Pulmonary artery endothelial cell (primary cell): ENCODE data around the gene RHOD. TPM values are rescaled to one million over a fixed set of nuclear protein-coding genes. Genes with fewer than 3 reads are reported as not detected.

Source experiments
- DNase-seq: peaks from one replicate; pipeline ENCODE4 v3.0.0-alpha.2; 2011; ENCODE audit warnings: low read depth, low spot score
- total RNA-seq: library from RNA; depleted of rRNA; stranded (reverse); fragments of >200 nt; gene quantifications from 2 replicates; pipeline ENCODE4 v1.2.3, GENCODE V29; 2014

Gene RHOD
- total RNA-seq, 1 donor from 2014 or later, result 4.2 TPM

GRCh38 chr11:67059671-67060070, 3.0 kb downstream of the RHOD start:
- no peak for DNase-seq

DNA sequence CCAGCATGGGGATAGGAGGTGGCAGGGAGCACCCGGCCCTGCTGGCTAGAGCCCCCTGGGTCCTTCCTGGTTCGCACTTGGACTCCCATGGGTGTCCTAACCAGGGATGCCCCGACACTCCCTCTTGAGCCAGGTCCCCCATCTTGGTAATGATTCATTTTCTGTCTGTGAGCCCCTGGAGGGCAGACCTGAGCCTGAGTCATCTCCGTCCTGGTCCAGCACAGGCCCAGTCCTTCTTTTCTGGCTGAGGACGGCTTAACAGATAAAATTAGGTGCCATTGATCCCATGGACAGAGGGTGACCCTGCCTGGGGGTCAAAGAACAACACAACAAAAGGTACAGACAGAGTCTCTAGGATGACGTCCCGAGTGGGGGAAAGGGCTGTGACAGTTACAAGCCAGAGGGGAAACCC, 3.5 kb downstream of the RHOD start:
- DNase-seq, result no peak

DNA sequence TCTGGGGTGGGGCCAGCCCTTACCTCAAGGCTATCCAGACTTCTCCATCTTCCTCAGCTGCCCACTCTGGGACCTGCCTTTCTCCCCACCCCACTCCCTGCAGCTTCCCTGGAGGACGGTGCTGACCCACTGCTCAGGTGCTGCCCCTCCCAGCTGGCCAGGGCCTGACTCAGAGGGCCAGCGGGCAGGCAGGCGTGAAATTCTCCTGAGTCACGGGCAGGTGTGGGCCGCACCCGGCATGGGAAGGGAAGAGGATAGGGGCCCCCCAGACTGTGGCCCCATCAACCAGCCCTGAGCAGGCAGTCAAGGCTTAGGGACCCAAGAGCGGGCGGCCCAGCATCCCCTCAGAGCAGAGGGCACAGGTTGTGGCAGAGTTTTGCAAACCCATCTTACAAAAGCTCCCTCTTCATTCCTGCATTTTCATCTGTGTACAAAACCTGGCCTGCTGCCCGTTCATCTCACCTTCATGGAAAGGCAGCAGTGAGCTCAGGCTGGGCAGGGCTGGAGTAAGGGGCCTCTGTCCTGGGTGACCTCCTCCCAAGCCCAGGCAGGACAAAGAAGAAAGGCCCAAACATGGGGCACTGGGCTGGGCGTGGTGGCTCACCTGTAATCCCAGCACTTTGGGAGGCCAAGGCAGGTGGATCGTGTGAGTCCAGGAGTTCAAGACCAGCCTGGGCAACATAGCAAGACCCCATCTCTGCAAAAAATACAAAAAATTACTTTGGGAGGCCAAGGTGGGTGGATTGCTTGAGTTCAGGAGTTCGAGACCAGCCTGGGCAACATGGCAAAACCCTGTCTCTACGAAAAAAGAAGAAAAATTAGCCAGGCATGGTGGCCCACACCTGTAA, 6.1 kb downstream of the RHOD start:
- no peak for DNase-seq

DNA sequence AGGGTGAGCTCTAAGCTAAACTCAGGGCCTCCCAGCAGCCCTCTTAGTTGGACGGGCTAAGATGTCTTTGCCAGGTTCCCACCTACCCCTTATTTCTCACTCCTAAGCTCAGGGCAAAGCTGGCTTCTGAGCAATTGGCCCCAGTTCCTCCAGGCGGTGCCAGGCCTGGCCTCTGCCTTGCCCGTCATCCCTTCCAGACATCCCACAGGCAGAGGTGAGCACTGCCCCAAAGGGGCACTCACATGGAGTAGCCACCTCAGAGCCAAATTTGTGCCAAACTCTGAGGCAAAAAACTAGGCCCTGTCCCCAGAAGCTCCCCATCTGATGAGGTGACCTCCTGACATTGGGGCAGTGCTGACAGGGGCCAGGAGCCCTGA, 9.7 kb downstream of the RHOD start:
- no peak for DNase-seq

GRCh38 chr11:67071420-67072284, 15.0 kb downstream of the RHOD start:
- peak; percentile 35 for DNase-seq

DNA sequence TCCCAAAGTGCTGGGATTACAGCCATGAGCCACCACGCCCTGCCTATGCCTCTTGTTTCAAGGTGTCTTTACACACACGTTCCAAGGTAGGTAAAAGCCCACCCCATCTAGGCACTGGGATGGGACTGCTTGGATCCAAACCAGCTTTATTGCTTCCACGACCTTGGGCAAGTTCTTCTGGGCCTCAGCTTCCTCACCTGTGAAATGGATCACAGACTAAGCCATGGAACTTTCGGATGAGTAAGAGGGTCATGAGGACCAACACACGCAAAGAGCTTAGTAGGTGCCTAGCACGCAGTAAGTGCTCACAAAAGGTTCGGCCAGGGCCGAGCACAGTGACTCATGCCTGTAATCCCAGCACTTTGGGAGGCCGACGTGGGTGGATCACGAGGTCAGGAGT, 15.6 kb downstream of the RHOD start:
- no peak for DNase-seq

DNA sequence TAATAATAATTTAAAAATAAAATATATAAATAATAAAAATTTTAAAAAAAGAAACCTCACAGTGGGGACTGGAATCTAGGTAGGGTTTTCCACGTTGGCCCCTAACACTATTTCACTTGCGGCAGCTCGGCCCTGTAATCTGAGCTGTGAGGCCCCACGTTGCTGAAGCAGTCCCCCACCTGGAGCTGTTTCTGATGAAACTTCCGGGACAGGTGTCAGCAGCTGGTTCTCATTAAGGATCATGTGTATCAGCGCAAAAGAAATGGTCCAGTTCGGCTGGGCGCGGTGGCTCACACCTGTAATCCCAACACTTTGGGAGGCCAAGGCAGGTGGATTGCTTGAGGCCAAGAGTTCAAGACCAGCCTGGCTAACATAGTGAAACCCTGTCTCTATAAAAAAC, 17.3 kb downstream of the RHOD start:
- no peak for DNase-seq

GRCh38 chr11:67076202-67076601, 19.6 kb downstream of the RHOD start:
- DNase-seq, result no peak

GRCh38 chr11:67079065-67079705, 22.5 kb downstream of the RHOD start:
- DNase-seq, result no peak

DNA sequence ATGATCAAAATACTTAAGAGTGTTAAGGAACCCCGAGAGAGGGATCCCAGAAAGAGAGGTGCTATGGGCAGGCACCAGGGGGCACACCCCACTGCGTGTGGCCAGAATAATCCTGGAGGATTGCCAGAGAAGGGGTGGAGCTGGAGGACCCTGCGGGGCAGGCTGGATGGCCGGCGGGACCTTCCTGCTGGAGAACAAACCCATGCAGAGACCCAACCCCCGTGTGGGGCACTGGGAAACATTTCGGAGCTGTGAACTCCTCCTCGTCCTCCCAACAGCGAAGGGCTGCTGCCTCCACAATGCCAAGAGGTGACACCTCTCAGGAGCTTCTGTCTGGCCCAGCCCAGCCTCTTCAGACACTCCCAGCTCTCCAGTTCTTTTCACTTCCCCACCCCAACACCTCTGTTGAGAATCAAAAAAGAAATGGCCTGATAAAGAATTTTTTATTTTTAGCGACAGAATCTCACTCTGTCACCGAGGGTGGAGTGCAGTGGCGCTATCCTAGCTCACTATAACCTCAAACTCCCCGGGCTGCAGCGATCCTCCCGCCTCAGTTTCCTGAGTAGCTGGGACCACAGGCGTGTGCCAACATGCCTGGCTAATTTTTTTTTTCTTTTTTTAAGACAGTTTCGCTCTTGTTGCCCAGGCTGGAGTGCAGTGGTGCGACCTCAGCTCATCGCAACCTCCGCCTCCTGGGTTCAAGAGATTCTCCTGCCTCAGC, 25.6 kb downstream of the RHOD start:
- DNase-seq, result no peak

- no peak for DNase-seq
Measured at GRCh38 chr11:67083786-67084366, 27.2 kb downstream of the RHOD start.

- no peak for DNase-seq
Measured at GRCh38 chr11:67085617-67086016, 29.0 kb downstream of the RHOD start.

GRCh38 chr11:67090717-67091116, 34.1 kb downstream of the RHOD start:
- no peak for DNase-seq

DNA sequence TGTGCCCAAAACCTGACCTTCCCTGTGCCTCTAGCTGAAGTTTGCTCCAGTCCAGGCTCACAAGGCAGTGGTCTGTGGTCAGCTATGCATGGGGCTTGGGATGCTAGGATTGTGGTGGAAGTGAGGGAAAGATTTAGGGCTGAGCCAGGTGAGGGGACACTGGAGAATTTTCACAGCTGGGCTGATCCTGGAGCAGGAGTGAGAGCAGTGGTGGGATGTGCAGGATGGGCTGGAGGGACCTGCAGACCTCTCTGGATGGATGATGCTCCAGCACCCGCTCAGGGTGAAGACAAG, 38.5 kb downstream of the RHOD start:
- DNase-seq, result no peak

GRCh38 chr11:67098799-67099429, 42.3 kb downstream of the RHOD start:
- DNase-seq, result no peak

DNA sequence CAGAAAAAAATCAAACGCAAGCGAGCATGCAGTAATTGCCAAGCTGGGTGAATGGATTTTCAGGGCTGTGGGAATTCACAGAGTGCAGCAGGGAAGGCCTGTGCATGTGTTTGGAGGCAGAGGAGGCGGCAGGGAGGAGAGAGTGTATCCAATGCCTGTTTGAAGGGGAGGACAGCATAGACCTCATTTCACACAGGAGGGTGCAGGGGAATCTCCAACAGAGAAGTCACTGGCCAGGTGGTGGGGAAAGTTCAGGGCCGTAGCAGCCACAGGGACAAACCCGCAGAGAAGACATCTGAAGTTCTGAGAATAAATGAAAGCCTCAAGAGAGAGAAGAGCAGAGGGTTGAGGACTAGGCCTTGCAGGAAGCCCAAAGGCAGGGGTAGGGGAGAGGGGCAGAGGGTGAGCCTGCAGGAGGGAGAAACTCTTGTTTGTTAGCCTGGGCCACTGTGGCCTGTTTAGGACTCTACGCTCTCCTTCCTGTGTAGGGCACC, 43.2 kb downstream of the RHOD start:
- DNase-seq, result no peak

DNA sequence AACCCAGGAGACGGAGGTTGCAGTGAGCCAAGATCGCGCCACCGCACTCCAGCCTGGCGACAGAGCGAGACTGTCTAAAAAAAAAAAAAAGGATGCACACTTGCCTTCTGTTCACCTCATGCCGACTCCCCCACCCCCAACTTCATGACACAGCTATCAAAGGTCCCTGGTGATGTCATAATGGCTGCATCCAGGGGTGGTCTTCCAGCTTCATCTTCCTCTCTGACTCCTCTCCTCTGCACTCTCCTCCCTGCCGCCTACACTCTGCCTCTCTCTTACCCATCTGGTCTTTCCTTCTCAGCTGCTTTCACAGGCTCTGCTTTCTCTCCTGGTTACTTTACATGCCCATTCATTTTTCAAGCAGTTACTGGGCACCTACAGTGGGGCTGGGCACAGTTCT, 46.0 kb downstream of the RHOD start:
- DNase-seq, result no peak

- DNase-seq, result no peak
Measured at GRCh38 chr11:67105964-67106363, 49.3 kb downstream of the RHOD start.

- DNase-seq, result no peak
Measured at GRCh38 chr11:67111261-67111660, 54.6 kb downstream of the RHOD start.

DNA sequence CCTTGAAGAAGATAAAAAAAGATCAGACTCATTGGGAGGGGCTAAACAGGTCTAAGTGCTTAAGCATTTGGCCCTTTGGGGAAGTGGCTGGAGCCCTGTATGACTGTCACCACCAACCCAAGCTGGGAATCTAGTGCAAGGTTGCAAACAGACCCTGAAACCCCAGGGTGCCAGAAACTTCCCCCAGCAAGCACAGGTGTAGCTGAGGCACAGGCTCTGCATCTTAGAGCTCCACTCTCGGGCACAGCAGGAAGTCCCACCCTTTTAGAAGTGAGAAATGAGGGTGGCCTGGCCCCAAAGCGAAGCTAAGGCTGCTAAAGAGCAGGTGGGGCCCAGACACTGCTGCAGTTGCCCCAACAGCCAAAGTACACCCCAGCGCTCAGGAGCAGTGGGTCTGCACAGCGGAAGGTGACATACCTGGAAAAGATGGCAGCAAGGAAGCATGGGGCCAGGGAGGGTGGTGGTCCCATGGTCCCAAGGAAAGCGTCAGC, 56.6 kb downstream of the RHOD start:
- no peak for DNase-seq
